Spinal cord (tissue), 10 donors: Measurements from ENCODE around the gene FRY. TPM values are rescaled to one million over a fixed set of nuclear protein-coding genes. Genes with fewer than 3 reads are reported as not detected.

Experiments used
- DNase-seq, 6 donors: peaks; one replicate each; pipeline versions ENCODE4 v3.0.0 to v3.0.0-alpha.2; 2013 to 2015; ENCODE audit warnings: low spot score in 6 of 6, low read depth in 4 of 6
- H3K27ac ChIP-seq: one replicate; pipeline ENCODE4 v1.5.1; 2013; ENCODE audit warnings: low read depth, low read length, control low read depth
- H3K27me3 ChIP-seq: one replicate; pipeline ENCODE4 v1.6.1; 2013; ENCODE audit warnings: low read length; ENCODE audit not compliant: control insufficient read depth, insufficient read depth
- H3K36me3 ChIP-seq: one replicate; pipeline ENCODE4 v1.6.1; 2013; ENCODE audit warnings: low read length; ENCODE audit not compliant: control insufficient read depth, insufficient read depth
- H3K4me1 ChIP-seq: one replicate; pipeline ENCODE4 v1.6.1; 2013; ENCODE audit warnings: low read length; ENCODE audit not compliant: control insufficient read depth, insufficient read depth
- H3K4me3 ChIP-seq: one replicate; pipeline ENCODE4 v1.5.1; 2013; ENCODE audit warnings: low read depth, low read length, control low read depth
- H3K9me3 ChIP-seq: one replicate; pipeline ENCODE4 v1.6.1; 2013; ENCODE audit warnings: low read length; ENCODE audit not compliant: control insufficient read depth, insufficient read depth
- WGBS: methylation state at CpG from one replicate; pipeline ENCODE4 v1.1.5; 2013; ENCODE audit warnings: missing lambda C conversion rate; ENCODE audit not compliant: insufficient coverage; 5-methylcytosine and 5-hydroxymethylcytosine counted together
- polyA plus RNA-seq, 2 donors: library from polyadenylated mRNA; unstranded; fragments of 120-200 nt; gene quantifications; one replicate each; pipeline ENCODE4 v1.2.1, GENCODE V29; 2013; ENCODE audit not compliant: insufficient read length in 2 of 2
- total RNA-seq, 2 donors: library from RNA; depleted of rRNA in 1 of 2; stranded (reverse); fragments of 120-200 nt in 1 of 2; fragments of >200 nt in 1 of 2; gene quantifications; one replicate each; pipeline versions ENCODE4 v1.2.3 to v1.2.4, GENCODE V29; 2013 to 2014
- donor health status: healthy.

Gene FRY
- total and polyA plus RNA-seq, 4 donors, result 55.9 to 97.8 (median 92.7) TPM

- Histone ChIP-seq H3K9me3 (no peaks in the 10 kb centered on the region), H3K27me3 (no peaks in the 10 kb centered on the region), H3K36me3 (no peaks in the 10 kb centered on the region), H3K27ac (no peak overlapping the region), H3K4me3 (no peak overlapping the region), H3K4me1 (peaks cover 3% of the 10 kb centered on the region)
- no CpG with 5 or more reads among the region's 2 CpGs for WGBS
- no peak for DNase-seq
Measured at GRCh38 chr13:32036757-32037156, 5.2 kb downstream of the FRY start.

- no peak for DNase-seq
- H3K4me1 ChIP-seq, result peaks cover 3% of the 10 kb centered on the region
- H3K27me3 ChIP-seq, result no peaks in the 10 kb centered on the region
- no peaks in the 10 kb centered on the region for H3K36me3 ChIP-seq
- no peak overlapping the region for H3K27ac ChIP-seq
- no peaks in the 10 kb centered on the region for H3K9me3 ChIP-seq
- WGBS, result no CpG with 5 or more reads among the region's 2 CpGs
- H3K4me3 ChIP-seq, result no peak overlapping the region
Measured at GRCh38 chr13:32037471-32037870, 5.9 kb downstream of the FRY start.

- no peak for DNase-seq
- no peaks in the 10 kb centered on the region for H3K36me3 ChIP-seq
- H3K27me3 ChIP-seq, result no peaks in the 10 kb centered on the region
- H3K27ac ChIP-seq, result no peak overlapping the region
- 100% methylated on average over 1 of the region's 5 CpGs for WGBS
- no peak overlapping the region for H3K4me3 ChIP-seq
- H3K9me3 ChIP-seq, result no peaks in the 10 kb centered on the region
- H3K4me1 ChIP-seq, result peaks cover 3% of the 10 kb centered on the region
Measured at GRCh38 chr13:32038343-32038742, 6.8 kb downstream of the FRY start.

GRCh38 chr13:32039056-32039455, 7.5 kb downstream of the FRY start:
- H3K27me3 ChIP-seq, result no peaks in the 10 kb centered on the region
- DNase-seq, result no peak
- no peaks in the 10 kb centered on the region for H3K9me3 ChIP-seq
- no peak overlapping the region for H3K27ac ChIP-seq
- no peaks in the 10 kb centered on the region for H3K36me3 ChIP-seq
- no peak overlapping the region for H3K4me3 ChIP-seq
- H3K4me1 ChIP-seq, result no peaks in the 10 kb centered on the region

- DNase-seq, result no peak
- no peak overlapping the region for H3K4me3 ChIP-seq
- no CpG with 5 or more reads among the region's 1 CpG for WGBS
- H3K36me3 ChIP-seq, result no peaks in the 10 kb centered on the region
- no peaks in the 10 kb centered on the region for H3K9me3 ChIP-seq
- H3K27ac ChIP-seq, result no peak overlapping the region
- no peaks in the 10 kb centered on the region for H3K27me3 ChIP-seq
- no peaks in the 10 kb centered on the region for H3K4me1 ChIP-seq
Measured at GRCh38 chr13:32039528-32039927, 8.0 kb downstream of the FRY start.

- Histone ChIP-seq H3K4me3 (no peak overlapping the region), H3K9me3 (no peaks in the 10 kb centered on the region), H3K4me1 (no peaks in the 10 kb centered on the region), H3K27ac (no peak overlapping the region), H3K27me3 (no peaks in the 10 kb centered on the region), H3K36me3 (no peaks in the 10 kb centered on the region)
- no peak for DNase-seq
- WGBS, result no CpG with 5 or more reads among the region's 3 CpGs
Measured at GRCh38 chr13:32040052-32040642, 8.6 kb downstream of the FRY start.

- WGBS, result no CpG with 5 or more reads among the region's 3 CpGs
- Histone ChIP-seq H3K36me3 (no peaks in the 10 kb centered on the region), H3K4me1 (no peaks in the 10 kb centered on the region), H3K27me3 (no peaks in the 10 kb centered on the region), H3K4me3 (no peak overlapping the region), H3K27ac (no peak overlapping the region), H3K9me3 (no peaks in the 10 kb centered on the region)
- no peak for DNase-seq
Measured at GRCh38 chr13:32040689-32041088, 9.1 kb downstream of the FRY start.

GRCh38 chr13:32041429-32041828, 9.9 kb downstream of the FRY start:
- Histone ChIP-seq H3K27me3 (no peaks in the 10 kb centered on the region), H3K27ac (no peak overlapping the region), H3K9me3 (no peaks in the 10 kb centered on the region), H3K4me1 (no peaks in the 10 kb centered on the region), H3K36me3 (no peaks in the 10 kb centered on the region), H3K4me3 (no peak overlapping the region)
- no peak for DNase-seq
- WGBS, result 100% methylated on average over 3 of the region's 5 CpGs

- Histone ChIP-seq H3K27me3 (no peaks in the 10 kb centered on the region), H3K4me3 (no peak overlapping the region)
- DNase-seq, result no peak
Measured at GRCh38 chr13:32042551-32042950, 11.0 kb downstream of the FRY start.

GRCh38 chr13:32044446-32044845, 12.9 kb downstream of the FRY start:
- Histone ChIP-seq H3K36me3 (no peaks in the 10 kb centered on the region), H3K27ac (peak overlapping the region; percentile 34), H3K4me3 (no peak overlapping the region), H3K4me1 (peaks cover 3% of the 10 kb centered on the region), H3K9me3 (no peaks in the 10 kb centered on the region), H3K27me3 (no peaks in the 10 kb centered on the region)
- 100% methylated on average over 1 of the region's 1 CpG for WGBS
- DNase-seq, result peak in 1 of 6 donors; percentile 57

More at GRCh38 chr13:32042551-32042950, 11.0 kb downstream of the FRY start:
- Histone ChIP-seq H3K9me3 (no peaks in the 10 kb centered on the region), H3K27ac (no peak overlapping the region), H3K4me1 (peaks cover under 1% of the 10 kb centered on the region), H3K36me3 (no peaks in the 10 kb centered on the region)
